Neural cell (in vitro differentiated cells): ENCODE results near the gene ELK3. TPM values are rescaled to one million over a fixed set of nuclear protein-coding genes. Genes with fewer than 3 reads are reported as not detected.

Experiments used
- H2AFZ ChIP-seq: fragments of 200-600, 300-800 bp; sonication (generic), shearing (Covaris generic); 2 replicates; pipeline ENCODE4 v1.6.0; 2014; ENCODE audit warnings: low read depth, mild to moderate bottlenecking, antibody characterized with exemption, low read length, moderate library complexity
- H3F3A ChIP-seq: fragments of 200-600 bp; shearing (Covaris generic); 2 replicates; pipeline ENCODE4 v1.6.1; 2016; ENCODE audit warnings: mild to moderate bottlenecking, moderate library complexity, mixed read lengths, antibody characterized with exemption, low read length; ENCODE audit not compliant: insufficient read depth, poor library complexity, severe bottlenecking
- H3K27ac ChIP-seq: fragments of 200-600, 300-800 bp; sonication (generic), shearing (Covaris generic); 2 replicates; pipeline ENCODE4 v1.5.1; 2014; ENCODE audit warnings: mild to moderate bottlenecking, low read length, moderate library complexity
- H3K27me3 ChIP-seq: fragments of 300-800, 200-600 bp; sonication (generic), shearing (Covaris generic); 2 replicates; pipeline ENCODE4 v1.6.0; 2014; ENCODE audit warnings: mild to moderate bottlenecking, low read depth, low read length, moderate library complexity; ENCODE audit not compliant: insufficient read depth
- H3K36me3 ChIP-seq: fragments of 300-800, 200-600 bp; sonication (generic), shearing (Covaris generic); 2 replicates; pipeline ENCODE4 v1.5.1; 2014; ENCODE audit warnings: mild to moderate bottlenecking, antibody characterized with exemption, low read length, moderate library complexity; ENCODE audit not compliant: insufficient read depth
- H3K4me2 ChIP-seq: fragments of 300-800, 200-600 bp; sonication (generic), shearing (Covaris generic); 2 replicates; pipeline ENCODE4 v1.6.0; 2014; ENCODE audit warnings: mild to moderate bottlenecking, low read length
- H3K4me3 ChIP-seq: fragments of 300-800, 200-600 bp; sonication (generic), shearing (Covaris generic); 2 replicates; pipeline ENCODE4 v1.5.1; 2014; ENCODE audit warnings: mild to moderate bottlenecking, low read length, moderate library complexity
- H3K79me2 ChIP-seq: fragments of 200-600 bp; shearing (Covaris generic); replicated peaks from 2 replicates; pipeline ENCODE4 v1.6.0; 2014; ENCODE audit warnings: mild to moderate bottlenecking, low read length, moderate library complexity; ENCODE audit not compliant: insufficient read depth
- H3K9ac ChIP-seq: fragments of 300-800, 200-600 bp; sonication (generic), shearing (Covaris generic); 2 replicates; pipeline ENCODE4 v1.6.1; 2016; ENCODE audit warnings: mild to moderate bottlenecking, low read length, mixed read lengths
- H3K9me2 ChIP-seq: fragments of 200-600 bp; shearing (Covaris generic); 2 replicates; pipeline ENCODE4 v1.6.1; 2016; ENCODE audit warnings: mild to moderate bottlenecking, low read length, mixed read lengths; ENCODE audit not compliant: insufficient read depth
- H3K9me3 ChIP-seq: fragments of 200-600, 300-800 bp; sonication (generic), shearing (Covaris generic); 2 replicates; pipeline ENCODE4 v1.6.1; 2016; ENCODE audit warnings: mild to moderate bottlenecking, mixed run types, low read length, moderate library complexity, mixed read lengths
- H4K20me1 ChIP-seq: fragments of 200-600 bp; shearing (Covaris generic); 2 replicates; pipeline ENCODE4 v1.6.1; 2016; ENCODE audit warnings: mild to moderate bottlenecking, mixed run types; ENCODE audit not compliant: insufficient read depth
- EP300 ChIP-seq: fragments of 450-650 bp; conservative IDR thresholded peaks from 2 replicates; pipeline ENCODE4 v1.6.1; 2014; ENCODE audit warnings: antibody characterized with exemption, mild to moderate bottlenecking, moderate library complexity; ENCODE audit not compliant: poor library complexity, severe bottlenecking
- EZH2 ChIP-seq: fragments of 200-600, 300-800 bp; shearing (Covaris generic), sonication (generic); IDR thresholded peaks from 2 replicates; pipeline ENCODE4 v1.6.1; 2014; ENCODE audit warnings: antibody characterized with exemption, low read length, borderline replicate concordance, mild to moderate bottlenecking; ENCODE audit not compliant: insufficient read depth, poor library complexity, severe bottlenecking
- MXI1 ChIP-seq: fragments of 450-650 bp; conservative IDR thresholded peaks from 2 replicates; pipeline ENCODE4 v1.6.1; 2014; ENCODE audit warnings: antibody characterized with exemption, mild to moderate bottlenecking; ENCODE audit not compliant: poor library complexity, severe bottlenecking
- POLR2AphosphoS5 ChIP-seq: IDR thresholded peaks from 2 replicates; pipeline ENCODE4 v1.6.1; 2012
- RAD21 ChIP-seq: fragments of 450-650 bp; conservative IDR thresholded peaks from 2 replicates; pipeline ENCODE4 v1.6.1; 2014; ENCODE audit warnings: antibody characterized with exemption, mild to moderate bottlenecking, moderate library complexity
- SMC3 ChIP-seq: fragments of 450-650 bp; conservative IDR thresholded peaks from 2 replicates; pipeline ENCODE4 v1.6.1; 2014; ENCODE audit warnings: antibody characterized with exemption, mild to moderate bottlenecking, moderate library complexity; ENCODE audit not compliant: poor library complexity
- TAF1 ChIP-seq: IDR thresholded peaks from 2 replicates; pipeline ENCODE4 v1.6.1; 2012; ENCODE audit warnings: low read depth
- polyA plus RNA-seq: library from polyadenylated mRNA; depleted of rRNA; stranded (reverse); fragments of >200 nt; gene quantifications from 2 replicates; pipeline ENCODE4 v1.2.3, GENCODE V29; 2014
- TF ChIP-seq, protein P1 (sequence below): fragments of 450-650 bp; IDR thresholded peaks from 2 replicates; pipeline ENCODE4 v1.5.1; 2014; ENCODE audit warnings: antibody characterized with exemption, mild to moderate bottlenecking, moderate library complexity; ENCODE audit not compliant: poor library complexity, severe bottlenecking
- TF ChIP-seq, protein P2 (sequence below): IDR thresholded peaks from 2 replicates; pipeline ENCODE4 v1.6.1; 2012; ENCODE audit warnings: borderline replicate concordance

Gene ELK3
- polyA plus RNA-seq, 1 donor from 2014 or later = 0.10 TPM

DNA sequence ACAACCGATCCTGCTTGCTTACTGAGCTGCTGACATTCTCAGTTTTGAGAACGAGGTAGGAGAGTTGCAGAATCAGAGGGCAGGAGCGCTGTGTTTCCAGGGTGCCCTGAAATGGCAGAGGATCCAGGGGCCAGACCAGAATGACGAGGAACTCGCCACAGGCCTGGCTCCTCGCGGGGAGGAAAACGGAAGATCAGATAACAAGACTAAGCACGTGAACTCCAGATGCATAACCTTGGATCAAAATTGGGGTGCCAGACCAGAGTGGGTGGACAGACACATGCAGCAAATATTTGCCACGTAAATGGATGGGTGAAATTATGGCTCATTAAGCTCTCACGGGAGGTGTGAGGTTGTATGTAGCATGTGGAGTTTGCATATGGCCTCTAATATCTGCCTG, 46.5 kb downstream of the ELK3 start:
- Histone ChIP-seq H3F3A (no peaks in the 10 kb centered on the region), H3K79me2 (no peaks in the 10 kb centered on the region), H3K36me3 (no peaks in the 10 kb centered on the region), H2AFZ (no peak overlapping the region), H4K20me1 (no peaks in the 10 kb centered on the region), H3K4me3 (no peak overlapping the region), H3K27ac (no peak overlapping the region), H3K9me3 (no peaks in the 10 kb centered on the region), H3K9ac (no peak overlapping the region), H3K4me2 (no peak overlapping the region), H3K27me3 (no peaks in the 10 kb centered on the region), H3K9me2 (no peaks in the 10 kb centered on the region)
- no peak for TF ChIP-seq POLR2AphosphoS5
- TF ChIP-seq, protein P1, sequence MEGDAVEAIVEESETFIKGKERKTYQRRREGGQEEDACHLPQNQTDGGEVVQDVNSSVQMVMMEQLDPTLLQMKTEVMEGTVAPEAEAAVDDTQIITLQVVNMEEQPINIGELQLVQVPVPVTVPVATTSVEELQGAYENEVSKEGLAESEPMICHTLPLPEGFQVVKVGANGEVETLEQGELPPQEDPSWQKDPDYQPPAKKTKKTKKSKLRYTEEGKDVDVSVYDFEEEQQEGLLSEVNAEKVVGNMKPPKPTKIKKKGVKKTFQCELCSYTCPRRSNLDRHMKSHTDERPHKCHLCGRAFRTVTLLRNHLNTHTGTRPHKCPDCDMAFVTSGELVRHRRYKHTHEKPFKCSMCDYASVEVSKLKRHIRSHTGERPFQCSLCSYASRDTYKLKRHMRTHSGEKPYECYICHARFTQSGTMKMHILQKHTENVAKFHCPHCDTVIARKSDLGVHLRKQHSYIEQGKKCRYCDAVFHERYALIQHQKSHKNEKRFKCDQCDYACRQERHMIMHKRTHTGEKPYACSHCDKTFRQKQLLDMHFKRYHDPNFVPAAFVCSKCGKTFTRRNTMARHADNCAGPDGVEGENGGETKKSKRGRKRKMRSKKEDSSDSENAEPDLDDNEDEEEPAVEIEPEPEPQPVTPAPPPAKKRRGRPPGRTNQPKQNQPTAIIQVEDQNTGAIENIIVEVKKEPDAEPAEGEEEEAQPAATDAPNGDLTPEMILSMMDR = no peak
- no peak for TF ChIP-seq TAF1
- no peak for TF ChIP-seq SMC3
- no peak for TF ChIP-seq EZH2
- TF ChIP-seq, protein P2, sequence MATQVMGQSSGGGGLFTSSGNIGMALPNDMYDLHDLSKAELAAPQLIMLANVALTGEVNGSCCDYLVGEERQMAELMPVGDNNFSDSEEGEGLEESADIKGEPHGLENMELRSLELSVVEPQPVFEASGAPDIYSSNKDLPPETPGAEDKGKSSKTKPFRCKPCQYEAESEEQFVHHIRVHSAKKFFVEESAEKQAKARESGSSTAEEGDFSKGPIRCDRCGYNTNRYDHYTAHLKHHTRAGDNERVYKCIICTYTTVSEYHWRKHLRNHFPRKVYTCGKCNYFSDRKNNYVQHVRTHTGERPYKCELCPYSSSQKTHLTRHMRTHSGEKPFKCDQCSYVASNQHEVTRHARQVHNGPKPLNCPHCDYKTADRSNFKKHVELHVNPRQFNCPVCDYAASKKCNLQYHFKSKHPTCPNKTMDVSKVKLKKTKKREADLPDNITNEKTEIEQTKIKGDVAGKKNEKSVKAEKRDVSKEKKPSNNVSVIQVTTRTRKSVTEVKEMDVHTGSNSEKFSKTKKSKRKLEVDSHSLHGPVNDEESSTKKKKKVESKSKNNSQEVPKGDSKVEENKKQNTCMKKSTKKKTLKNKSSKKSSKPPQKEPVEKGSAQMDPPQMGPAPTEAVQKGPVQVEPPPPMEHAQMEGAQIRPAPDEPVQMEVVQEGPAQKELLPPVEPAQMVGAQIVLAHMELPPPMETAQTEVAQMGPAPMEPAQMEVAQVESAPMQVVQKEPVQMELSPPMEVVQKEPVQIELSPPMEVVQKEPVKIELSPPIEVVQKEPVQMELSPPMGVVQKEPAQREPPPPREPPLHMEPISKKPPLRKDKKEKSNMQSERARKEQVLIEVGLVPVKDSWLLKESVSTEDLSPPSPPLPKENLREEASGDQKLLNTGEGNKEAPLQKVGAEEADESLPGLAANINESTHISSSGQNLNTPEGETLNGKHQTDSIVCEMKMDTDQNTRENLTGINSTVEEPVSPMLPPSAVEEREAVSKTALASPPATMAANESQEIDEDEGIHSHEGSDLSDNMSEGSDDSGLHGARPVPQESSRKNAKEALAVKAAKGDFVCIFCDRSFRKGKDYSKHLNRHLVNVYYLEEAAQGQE = no peak
- no peak for TF ChIP-seq EP300
- no peak for TF ChIP-seq MXI1
- no peak for TF ChIP-seq RAD21

DNA sequence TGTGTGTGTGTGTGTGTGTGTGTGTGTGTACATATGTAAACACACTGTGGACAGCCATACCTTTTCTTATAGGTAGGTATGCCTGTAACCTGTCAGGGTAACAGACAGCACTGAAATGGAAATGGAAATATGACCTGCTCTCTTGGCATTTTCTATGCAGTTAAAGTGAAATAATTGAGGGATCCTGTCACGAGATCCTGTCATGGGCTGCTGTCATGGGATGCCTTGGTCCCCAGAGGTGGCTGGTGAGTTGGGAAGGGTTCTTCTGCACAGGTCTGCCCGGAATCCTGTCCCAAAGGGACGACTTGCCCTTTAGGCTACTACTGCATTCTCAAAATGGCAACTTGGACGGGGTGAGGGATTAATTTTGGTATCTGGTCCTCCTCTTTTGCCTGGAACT, 47.3 kb downstream of the ELK3 start:
- Histone ChIP-seq H3K4me3 (no peak overlapping the region), H2AFZ (no peak overlapping the region), H3F3A (no peaks in the 10 kb centered on the region), H4K20me1 (no peaks in the 10 kb centered on the region), H3K27ac (no peak overlapping the region), H3K4me2 (no peak overlapping the region), H3K27me3 (no peaks in the 10 kb centered on the region), H3K9me2 (no peaks in the 10 kb centered on the region), H3K9me3 (no peaks in the 10 kb centered on the region), H3K79me2 (no peaks in the 10 kb centered on the region), H3K36me3 (no peaks in the 10 kb centered on the region), H3K9ac (no peak overlapping the region)
- TF ChIP-seq, protein P1 = no peak
- TF ChIP-seq EZH2 (no peak), TAF1 (no peak), EP300 (peak; percentile 62), RAD21 (no peak), POLR2AphosphoS5 (peak; percentile 12)
- TF ChIP-seq, protein P2 = no peak
